A673 (cell line): ENCODE measurements around the gene PAM16. TPM values are rescaled to one million over a fixed set of nuclear protein-coding genes. Genes with fewer than 3 reads are reported as not detected.

ENCODE experiments used
- BruUV-seq: library from RNA; stranded (reverse); fragments of 400-500 nt; replicated peaks from 2 replicates; lab custom pipeline; 2021; lab: Mats Ljungman, UMichigan
- CTCF ChIA-PET: fragments of 300-600 bp; sonication (Branson Sonifier 250); formaldehyde crosslinking; loops from one replicate; lab custom pipeline; 2022; ENCODE audit warnings: antibody characterized with exemption; lab: Charles Lee
- POLR2A ChIA-PET: fragments of 300-600 bp; sonication (Branson Sonifier 250); formaldehyde crosslinking; loops from one replicate; lab custom pipeline; 2022; ENCODE audit warnings: antibody characterized with exemption; ENCODE audit not compliant: low non-redundant PET; lab: Charles Lee
- DNase-seq: peaks from one replicate; pipeline ENCODE4 v3.0.0-alpha.2; 2015; ENCODE audit warnings: low spot score
- H3K27ac ChIP-seq: fragments of 200-600 bp; sonication (generic); 2 replicates; pipeline ENCODE4 v1.5.1; 2016; ENCODE audit warnings: mixed run types, low read depth, mild to moderate bottlenecking, mixed read lengths, antibody characterized with exemption, low read length; ENCODE audit not compliant: poor library complexity, severe bottlenecking
- H3K27me3 ChIP-seq: fragments of 200-600 bp; sonication (generic); replicated peaks from 2 replicates; pipeline ENCODE4 v1.6.1; 2017; ENCODE audit warnings: mixed run types, low read depth, mild to moderate bottlenecking, mixed read lengths, antibody characterized with exemption, low read length; ENCODE audit not compliant: insufficient read depth, poor library complexity
- H3K36me3 ChIP-seq: fragments of 200-600 bp; sonication (generic); 2 replicates; pipeline ENCODE4 v1.6.1; 2016; ENCODE audit warnings: mixed run types, mild to moderate bottlenecking, mixed read lengths, antibody characterized with exemption, low read length; ENCODE audit not compliant: insufficient read depth, poor library complexity, severe bottlenecking
- H3K4me1 ChIP-seq: fragments of 200-600 bp; sonication (generic); 2 replicates; pipeline ENCODE4 v1.6.1; 2017; ENCODE audit warnings: mixed run types, mild to moderate bottlenecking, mixed read lengths, antibody characterized with exemption, low read length; ENCODE audit not compliant: insufficient read depth, poor library complexity, severe bottlenecking
- H3K4me3 ChIP-seq: fragments of 200-600 bp; sonication (generic); 2 replicates; pipeline ENCODE4 v1.5.1; 2016; ENCODE audit warnings: low read depth, mixed run types, mild to moderate bottlenecking, mixed read lengths, low read length; ENCODE audit not compliant: poor library complexity, severe bottlenecking
- H3K9me3 ChIP-seq: fragments of 200-600 bp; sonication (generic); 2 replicates; pipeline ENCODE4 v1.6.1; 2016; ENCODE audit warnings: mixed run types, low read depth, mild to moderate bottlenecking, mixed read lengths, antibody characterized with exemption, low read length; ENCODE audit not compliant: poor library complexity, severe bottlenecking
- EZH2 ChIP-seq: fragments of 200-600 bp; sonication (generic); IDR thresholded peaks from 2 replicates; pipeline ENCODE4 v1.6.1; 2017; ENCODE audit warnings: borderline replicate concordance, low read depth, mild to moderate bottlenecking, mixed read lengths, antibody characterized with exemption, low read length; ENCODE audit not compliant: poor library complexity, severe bottlenecking
- intact Hi-C: fragments of 100-400 bp; cut with micrococcal nuclease; formaldehyde crosslinking; loops from one replicate; pipeline ENCODE4 v1.10.0; 2022; ENCODE audit not compliant: unreplicated experiment
- total RNA-seq: library from RNA; stranded (reverse); gene quantifications from 2 replicates; pipeline ENCODE4 v1.2.3, GENCODE V29; 2021
- TF ChIP-seq, protein P1 (sequence below): fragments of 300-800, 200-600 bp; sonication (generic); conservative IDR thresholded peaks from 2 replicates; pipeline ENCODE4 v1.5.1; 2017; ENCODE audit warnings: low read depth, mild to moderate bottlenecking, antibody characterized with exemption, low read length, moderate library complexity, mixed read lengths

Gene PAM16
- total RNA-seq, 1 experiment from 2014 or later, result 90.3 TPM

DNA sequence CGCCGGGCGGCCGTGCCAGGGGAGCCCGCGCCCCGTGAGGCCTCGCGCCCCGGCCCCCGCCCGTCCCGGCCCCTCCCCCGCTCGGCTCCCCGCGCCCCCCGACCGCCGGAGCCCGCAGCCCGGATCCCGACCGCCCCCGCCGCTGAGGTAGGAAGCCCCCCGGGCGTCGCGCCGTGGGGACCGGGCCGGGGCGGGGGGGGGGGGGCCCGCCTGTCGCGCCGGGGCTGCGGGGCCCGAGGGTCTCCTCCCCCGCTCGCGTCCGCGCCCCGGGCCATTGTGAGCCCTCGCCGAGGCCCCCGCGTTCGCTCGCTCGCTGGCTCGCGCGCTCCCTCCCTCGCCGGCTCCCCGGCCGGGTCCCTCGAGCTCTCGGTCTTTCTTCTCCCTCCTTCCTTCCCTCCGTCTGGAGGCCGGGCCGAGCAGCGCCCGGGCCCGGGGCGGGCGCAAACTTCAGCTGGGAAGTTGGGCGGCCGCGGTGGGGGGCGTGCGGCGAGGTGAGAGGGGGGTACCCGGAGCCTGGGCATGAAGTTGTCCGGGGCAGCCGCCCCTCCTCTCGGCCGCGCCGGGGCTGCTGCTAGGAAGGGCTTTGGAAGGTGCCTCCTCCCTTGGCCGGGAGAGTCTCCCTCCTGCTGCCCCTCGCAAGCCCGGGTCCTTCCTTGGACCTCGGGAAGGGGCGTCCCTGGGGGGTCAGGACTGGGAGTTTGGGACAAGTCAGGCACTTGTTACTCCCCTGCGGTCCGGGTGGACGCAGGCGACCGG lies 34.8 kb downstream of the PAM16 start:
- CTCF ChIA-PET, result interaction anchor here (1.4 kb wide), 1 partner anchor 12 kb away, joined by 6 read pairs; no protein-coding TSS in a partner anchor
- intact Hi-C loops, result no loop called here
- H3K27ac ChIP-seq, result peak overlapping the region; percentile 77

DNA sequence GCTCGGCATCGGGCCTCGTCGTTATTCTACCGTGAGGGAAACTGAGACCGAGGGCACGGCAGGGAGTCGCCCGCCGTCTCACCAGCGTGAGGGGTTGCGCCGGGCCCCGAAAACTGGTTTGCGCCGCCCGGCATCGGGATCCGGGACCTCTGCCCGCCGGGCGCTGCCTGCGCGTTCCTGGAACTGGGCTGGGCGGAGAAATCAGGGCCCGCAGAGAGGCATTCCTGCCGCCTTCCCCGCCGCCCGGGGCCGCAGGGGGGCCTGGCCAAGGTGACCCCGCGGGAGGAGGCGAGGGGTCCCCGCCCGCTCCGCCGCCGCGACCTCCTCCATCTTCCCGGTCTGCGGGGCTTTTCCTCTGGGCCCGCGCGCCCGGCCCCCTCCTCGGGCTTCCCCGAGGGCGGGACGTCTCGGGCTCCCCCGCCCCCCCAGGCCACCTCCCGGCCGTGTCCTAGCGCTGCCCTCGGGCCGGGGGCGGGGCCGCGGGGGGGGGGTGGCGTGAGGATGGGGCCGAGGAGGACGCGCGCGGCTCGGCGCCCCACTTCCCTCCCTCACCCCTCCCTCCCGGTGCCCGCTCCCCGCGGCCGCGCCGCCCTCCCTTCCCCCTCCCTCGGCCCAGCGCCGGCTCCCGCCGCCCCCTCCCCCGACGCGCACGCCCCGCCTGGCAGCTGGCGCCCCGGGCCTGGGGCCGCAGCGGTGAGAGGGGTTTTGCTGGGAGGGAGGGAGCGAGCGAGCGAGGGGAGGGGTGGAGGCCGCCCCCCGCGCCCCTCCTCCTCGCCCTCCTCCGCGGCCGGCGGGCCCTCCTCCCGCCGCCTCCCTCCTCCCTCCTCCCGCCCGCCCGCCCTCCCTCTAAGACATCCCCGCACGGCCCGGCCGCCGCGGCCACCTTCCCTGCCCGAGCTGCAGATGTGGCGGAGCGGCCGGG lies 35.7 kb downstream of the PAM16 start, which contains the start of gene GLIS2:
Gene GLIS2, plus strand, starts transcription at position 882 of the 922 bp plus-strand sequence. CDS start 16,214 bp downstream, outside the sequence.
- H3K4me1 ChIP-seq, result peaks cover 30% of the 10 kb centered on the region
- H3K27me3 ChIP-seq, result no peaks in the 10 kb centered on the region
- H3K36me3 ChIP-seq, result no peaks in the 10 kb centered on the region
- POLR2A ChIA-PET, result no interaction called here
- no TSS peak for BruUV-seq
- H3K4me3 ChIP-seq, result peak within 1 kb of the TSS; percentile 85
- intact Hi-C loops, result no loop called here
- H3K27ac ChIP-seq, result peak within 1 kb of the TSS; percentile 82
- CTCF ChIA-PET, result interaction anchor here (1.4 kb wide), 1 partner anchor 13 kb away, joined by 6 read pairs; no protein-coding TSS in a partner anchor
- TF ChIP-seq EZH2, result no peak
- TF ChIP-seq, protein P1, sequence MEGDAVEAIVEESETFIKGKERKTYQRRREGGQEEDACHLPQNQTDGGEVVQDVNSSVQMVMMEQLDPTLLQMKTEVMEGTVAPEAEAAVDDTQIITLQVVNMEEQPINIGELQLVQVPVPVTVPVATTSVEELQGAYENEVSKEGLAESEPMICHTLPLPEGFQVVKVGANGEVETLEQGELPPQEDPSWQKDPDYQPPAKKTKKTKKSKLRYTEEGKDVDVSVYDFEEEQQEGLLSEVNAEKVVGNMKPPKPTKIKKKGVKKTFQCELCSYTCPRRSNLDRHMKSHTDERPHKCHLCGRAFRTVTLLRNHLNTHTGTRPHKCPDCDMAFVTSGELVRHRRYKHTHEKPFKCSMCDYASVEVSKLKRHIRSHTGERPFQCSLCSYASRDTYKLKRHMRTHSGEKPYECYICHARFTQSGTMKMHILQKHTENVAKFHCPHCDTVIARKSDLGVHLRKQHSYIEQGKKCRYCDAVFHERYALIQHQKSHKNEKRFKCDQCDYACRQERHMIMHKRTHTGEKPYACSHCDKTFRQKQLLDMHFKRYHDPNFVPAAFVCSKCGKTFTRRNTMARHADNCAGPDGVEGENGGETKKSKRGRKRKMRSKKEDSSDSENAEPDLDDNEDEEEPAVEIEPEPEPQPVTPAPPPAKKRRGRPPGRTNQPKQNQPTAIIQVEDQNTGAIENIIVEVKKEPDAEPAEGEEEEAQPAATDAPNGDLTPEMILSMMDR, result no peak
- H3K9me3 ChIP-seq, result no peaks in the 10 kb centered on the region
- DNase-seq, result peak; percentile 85

More for the DNA sequence above, 34.8 kb downstream of the PAM16 start:
- POLR2A ChIA-PET, result no interaction called here
- Histone ChIP-seq H3K27me3 (no peaks in the 10 kb centered on the region), H3K36me3 (no peaks in the 10 kb centered on the region), H3K9me3 (no peaks in the 10 kb centered on the region), H3K4me3 (peak overlapping the region; percentile 85), H3K4me1 (peaks cover 30% of the 10 kb centered on the region)
- peak; percentile 62 for DNase-seq
- TF ChIP-seq, protein P1, result no peak
- no peak for TF ChIP-seq EZH2
- BruUV-seq, result no TSS peak

DNA sequence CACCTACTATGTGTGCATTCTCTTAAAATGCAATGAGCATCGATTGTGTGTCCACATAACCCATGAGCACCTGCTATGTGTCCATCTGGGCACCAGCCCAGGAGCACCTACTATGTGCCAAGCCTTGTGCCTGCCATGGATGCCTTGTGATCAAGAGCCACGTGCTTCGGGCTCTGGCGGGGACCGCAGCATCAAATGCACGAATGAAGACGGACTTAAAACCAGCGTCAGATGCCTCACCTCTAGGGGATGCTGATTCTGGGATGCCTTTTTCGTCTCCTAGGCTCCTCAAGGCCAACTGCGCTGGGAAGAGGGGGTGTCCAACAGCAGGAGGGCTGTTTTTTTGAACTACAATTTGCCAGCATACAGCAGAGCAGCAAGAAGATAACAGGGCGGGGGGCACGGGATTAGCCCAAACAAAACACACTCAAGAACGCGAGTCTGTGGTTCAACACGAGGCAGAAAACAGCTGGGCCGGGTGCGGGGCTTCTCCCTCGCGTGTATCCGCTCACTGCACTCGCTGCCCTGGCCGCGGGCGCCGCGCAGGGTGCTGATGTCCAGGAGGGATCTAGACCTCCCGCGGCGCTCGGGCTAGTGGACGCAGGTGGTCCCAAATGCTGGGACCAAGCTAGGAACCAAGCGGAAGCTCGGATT lies 36.5 kb downstream of the PAM16 start:
- TF ChIP-seq, protein P1, result 0 out of 2 replicates have a peak, but pooled peaks have one; percentile 14
- TF ChIP-seq EZH2, result no peak
- ChIA-PET CTCF (no interaction called here), POLR2A (no interaction called here)
- H3K36me3 ChIP-seq, result no peaks in the 10 kb centered on the region
- DNase-seq, result peak; percentile 70
- H3K27me3 ChIP-seq, result no peaks in the 10 kb centered on the region
- H3K27ac ChIP-seq, result peak overlapping the region; percentile 82
- intact Hi-C loops, result no loop called here
- BruUV-seq, result no TSS peak
- H3K9me3 ChIP-seq, result no peaks in the 10 kb centered on the region
- H3K4me1 ChIP-seq, result peaks cover 27% of the 10 kb centered on the region
- H3K4me3 ChIP-seq, result peak overlapping the region; percentile 85
